ENCODE measurements around the gene SPAG16. TPM values are rescaled to one million over a fixed set of nuclear protein-coding genes. Genes with fewer than 3 reads are reported as not detected.

SPAG16 gene
- polyA plus RNA-seq, 1 of the 3 experiments (the other 2 are of a cell fraction) = 29.5 TPM

DNA sequence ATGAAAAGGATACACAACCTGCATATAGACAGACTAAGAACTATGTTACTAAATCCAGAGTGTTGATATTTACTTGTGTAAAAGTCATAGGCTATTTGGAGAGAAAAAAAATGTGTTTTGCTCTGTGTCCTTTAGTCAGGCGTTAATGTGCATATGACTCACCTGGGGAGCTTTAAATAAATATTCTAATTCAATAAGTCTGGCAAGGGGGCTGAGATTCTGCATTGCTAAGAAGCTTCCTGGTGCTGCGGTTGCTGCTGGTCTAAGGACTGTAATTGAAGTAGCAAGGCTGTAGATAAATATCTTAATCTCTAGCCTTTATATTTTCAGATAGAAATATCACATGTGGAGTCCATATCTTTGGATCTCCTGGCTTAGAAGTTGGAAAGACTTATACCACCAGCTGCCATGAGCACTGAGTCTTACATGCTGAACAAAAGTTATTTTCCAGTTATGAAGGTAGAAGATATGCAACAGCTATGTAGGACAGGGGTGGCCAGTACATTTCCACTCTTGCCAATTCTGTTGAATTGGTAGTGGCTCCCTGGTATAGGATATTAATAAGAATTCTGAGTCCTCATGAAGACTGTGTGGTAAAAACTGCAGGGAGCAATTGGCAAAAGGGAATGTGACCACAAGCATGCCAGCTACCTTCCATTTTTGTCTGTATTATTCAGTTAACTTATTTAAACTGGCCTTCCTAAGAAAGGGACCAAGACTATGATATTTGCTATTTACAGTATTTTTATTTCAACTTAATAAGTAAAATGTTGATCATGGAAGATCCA lies 4.8 kb downstream of the SPAG16 start (continued):
- TF ChIP-seq REST (IDR thresholded peaks at IDR 0.05; ENCODE audit: low read depth, low read length) (no peak), TEAD4 (IDR thresholded peaks at IDR 0.05; ENCODE audit: borderline replicate concordance, insufficient read depth) (no peak)

DNA sequence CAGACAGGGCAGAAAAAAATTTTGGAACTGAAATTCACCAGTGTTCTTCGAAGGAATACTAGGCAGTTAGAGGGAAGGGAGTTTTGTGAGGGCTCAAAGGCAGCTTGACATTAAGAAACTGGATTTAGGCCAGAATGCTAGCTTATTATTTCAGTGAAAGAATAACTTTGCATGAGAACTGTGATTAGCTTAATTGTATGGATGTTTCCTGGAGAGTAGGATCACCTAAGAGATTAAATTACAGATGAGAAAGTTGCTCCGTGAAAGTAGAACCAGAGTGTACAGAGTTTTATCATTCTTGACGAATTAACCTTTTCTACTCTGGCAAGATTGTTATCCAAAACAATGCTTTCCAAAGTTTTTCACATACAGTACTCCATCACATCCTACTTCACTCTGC lies 6.2 kb downstream of the SPAG16 start:
- Histone ChIP-seq H3K27ac (ENCODE audit: low read depth in 2 of 2, low read length in 1 of 2) (no peak overlapping the region), H3K9ac (no peak overlapping the region), H4K20me1 (ENCODE audit: insufficient read depth) (no peaks in the 10 kb centered on the region), H3F3A (replicated peaks; ENCODE audit: insufficient read depth) (no peaks in the 10 kb centered on the region), H3K36me3 (replicated peaks in 1 of 2; ENCODE audit: control insufficient read depth in 1 of 2, insufficient read depth in 2 of 2, low read length in 1 of 2) (peaks cover 2 to 5% of the 10 kb centered on the region in 2 experiments), H3K79me2 (ENCODE audit: insufficient read depth) (peaks cover 44% of the 10 kb centered on the region; the same call in 1 of the 2 replicates), H3K9me2 (no peaks in the 10 kb centered on the region), H2AFZ (ENCODE audit: low read depth) (no peak overlapping the region), H3K4me3 (ENCODE audit: low read depth in 2 of 2, low read length in 1 of 2) (no peak overlapping the region), H3K4me2 (no peak overlapping the region), H3K4me1 (ENCODE audit: control insufficient read depth in 1 of 2, insufficient read depth in 2 of 2, low read depth in 1 of 2, low read length in 1 of 2) (peaks cover 0 to 5% of the 10 kb centered on the region in 2 experiments; a peak in 3 of 4 replicates), H3K27me3 (ENCODE audit: insufficient read depth) (no peaks in the 10 kb centered on the region), H3K9me3 (no peaks in the 10 kb centered on the region)
- no peak for DNase-seq
- 83% methylated on average over 3 of the region's 3 CpGs for WGBS (ENCODE audit: low lambda C conversion rate)
- TF ChIP-seq USF1 (IDR thresholded peaks at IDR 0.05; ENCODE audit: borderline replicate concordance, low read depth) (no peak), RXRA (IDR thresholded peaks at IDR 0.05; ENCODE audit: borderline replicate concordance, low read depth) (no peak)
- POLR2A ChIA-PET = no interaction called here
- CTCF ChIA-PET = no interaction called here

DNA sequence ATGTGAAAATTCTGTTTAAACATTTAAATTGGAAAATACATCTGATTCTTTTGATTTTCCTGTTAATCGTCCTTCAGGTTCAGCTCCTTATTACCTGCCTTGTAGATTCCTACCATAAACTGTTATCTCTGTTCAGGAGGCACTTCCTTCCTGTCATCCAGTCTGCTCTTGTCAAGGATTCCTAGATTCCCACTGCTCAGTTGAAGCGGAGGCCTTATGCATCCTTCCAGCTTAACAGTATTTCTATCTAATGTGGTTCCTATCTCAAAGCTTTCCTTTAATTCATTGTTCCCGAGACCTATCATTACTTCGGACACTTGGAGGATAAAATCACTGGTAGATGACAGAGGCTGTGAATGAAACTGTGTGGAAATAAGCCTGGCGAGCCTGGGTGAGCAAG lies 12.0 kb downstream of the SPAG16 start:
- H3K9ac ChIP-seq = no peak overlapping the region
- no peak overlapping the region for H3K4me3 ChIP-seq (ENCODE audit: low read depth in 2 of 2, low read length in 1 of 2)
- no peaks in the 10 kb centered on the region for H4K20me1 ChIP-seq (ENCODE audit: insufficient read depth)
- no peak overlapping the region for H3K27ac ChIP-seq (ENCODE audit: low read depth in 2 of 2, low read length in 1 of 2)
- no peak overlapping the region for H2AFZ ChIP-seq (ENCODE audit: low read depth)
- H3K36me3 ChIP-seq (replicated peaks in 1 of 2; ENCODE audit: control insufficient read depth in 1 of 2, insufficient read depth in 2 of 2, low read length in 1 of 2) = peaks cover 33 to 40% of the 10 kb centered on the region in 2 experiments
- no peak overlapping the region for H3K4me2 ChIP-seq
- no peak for DNase-seq
- no peaks in the 10 kb centered on the region for H3F3A ChIP-seq (replicated peaks; ENCODE audit: insufficient read depth)
- 96% methylated on average over 5 of the region's 5 CpGs for WGBS (ENCODE audit: low lambda C conversion rate)
- CTCF ChIA-PET = no interaction called here
- peaks cover 11% of the 10 kb centered on the region; the same call in 1 of the 2 replicates for H3K79me2 ChIP-seq (ENCODE audit: insufficient read depth)
- H3K4me1 ChIP-seq (ENCODE audit: control insufficient read depth in 1 of 2, insufficient read depth in 2 of 2, low read depth in 1 of 2, low read length in 1 of 2) = no peaks in the 10 kb centered on the region
- POLR2A ChIA-PET = no interaction called here
- no peaks in the 10 kb centered on the region for H3K27me3 ChIP-seq (ENCODE audit: insufficient read depth)
- H3K9me2 ChIP-seq = no peaks in the 10 kb centered on the region
- H3K9me3 ChIP-seq = no peaks in the 10 kb centered on the region
- TF ChIP-seq EZH2phosphoT487 (IDR thresholded peaks at IDR 0.05; ENCODE audit: borderline replicate concordance, low read depth) (no peak), FOXM1 (IDR thresholded peaks at IDR 0.05; ENCODE audit: low read depth) (no peak), TEAD4 (IDR thresholded peaks at IDR 0.05; ENCODE audit: borderline replicate concordance, insufficient read depth) (no peak), ZBTB33 (IDR thresholded peaks at IDR 0.05; ENCODE audit: borderline replicate concordance, low read depth) (no peak), FOXJ3 (CRISPR knock-in tag; IDR thresholded peaks at IDR 0.05) (no peak), IRF3 (IDR thresholded peaks at IDR 0.05; ENCODE audit: low read depth, low read length) (no peak)
- TF ChIP-seq, protein P1, sequence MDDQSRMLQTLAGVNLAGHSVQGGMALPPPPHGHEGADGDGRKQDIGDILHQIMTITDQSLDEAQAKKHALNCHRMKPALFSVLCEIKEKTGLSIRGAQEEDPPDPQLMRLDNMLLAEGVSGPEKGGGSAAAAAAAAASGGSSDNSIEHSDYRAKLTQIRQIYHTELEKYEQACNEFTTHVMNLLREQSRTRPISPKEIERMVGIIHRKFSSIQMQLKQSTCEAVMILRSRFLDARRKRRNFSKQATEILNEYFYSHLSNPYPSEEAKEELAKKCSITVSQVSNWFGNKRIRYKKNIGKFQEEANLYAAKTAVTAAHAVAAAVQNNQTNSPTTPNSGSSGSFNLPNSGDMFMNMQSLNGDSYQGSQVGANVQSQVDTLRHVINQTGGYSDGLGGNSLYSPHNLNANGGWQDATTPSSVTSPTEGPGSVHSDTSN (IDR thresholded peaks at IDR 0.05) = no peak
